ENCODE data around the gene CRYL1. TPM values are rescaled to one million over a fixed set of nuclear protein-coding genes. Genes with fewer than 3 reads are reported as not detected.

The CRYL1 gene
- total RNA-seq, 3 donors from 2014 or later: 27.5 to 68.3 (median 29.0) TPM

DNA sequence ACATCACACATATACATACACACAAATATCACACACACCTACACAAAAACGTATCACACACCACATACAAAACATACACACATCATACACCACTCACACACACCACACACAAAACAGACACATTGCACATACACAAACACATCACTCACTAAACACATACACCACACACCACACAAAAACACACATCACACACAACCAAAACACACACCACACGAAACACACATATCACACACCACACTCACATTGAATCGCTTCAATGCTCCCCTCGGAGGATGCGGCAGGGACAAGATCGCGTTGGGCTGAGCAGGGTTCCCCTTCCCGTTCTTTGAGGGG is 131.5 kb downstream of the CRYL1 start:
- Histone ChIP-seq H3K27me3 (no peaks in the 10 kb centered on the region), H3K4me1 (no peaks in the 10 kb centered on the region), H3K27ac (no peak overlapping the region), H3K36me3 (no peaks in the 10 kb centered on the region), H3K9me3 (no peaks in the 10 kb centered on the region), H3K4me3 (no peak overlapping the region)
- no peak for DNase-seq (ENCODE audit: low spot score in 2 of 2)
- TF ChIP-seq POLR2AphosphoS5 (IDR thresholded peaks at IDR 0.05) (no peak), POLR2A (IDR thresholded peaks at IDR 0.05) (no peak)
- TF ChIP-seq, protein P1, sequence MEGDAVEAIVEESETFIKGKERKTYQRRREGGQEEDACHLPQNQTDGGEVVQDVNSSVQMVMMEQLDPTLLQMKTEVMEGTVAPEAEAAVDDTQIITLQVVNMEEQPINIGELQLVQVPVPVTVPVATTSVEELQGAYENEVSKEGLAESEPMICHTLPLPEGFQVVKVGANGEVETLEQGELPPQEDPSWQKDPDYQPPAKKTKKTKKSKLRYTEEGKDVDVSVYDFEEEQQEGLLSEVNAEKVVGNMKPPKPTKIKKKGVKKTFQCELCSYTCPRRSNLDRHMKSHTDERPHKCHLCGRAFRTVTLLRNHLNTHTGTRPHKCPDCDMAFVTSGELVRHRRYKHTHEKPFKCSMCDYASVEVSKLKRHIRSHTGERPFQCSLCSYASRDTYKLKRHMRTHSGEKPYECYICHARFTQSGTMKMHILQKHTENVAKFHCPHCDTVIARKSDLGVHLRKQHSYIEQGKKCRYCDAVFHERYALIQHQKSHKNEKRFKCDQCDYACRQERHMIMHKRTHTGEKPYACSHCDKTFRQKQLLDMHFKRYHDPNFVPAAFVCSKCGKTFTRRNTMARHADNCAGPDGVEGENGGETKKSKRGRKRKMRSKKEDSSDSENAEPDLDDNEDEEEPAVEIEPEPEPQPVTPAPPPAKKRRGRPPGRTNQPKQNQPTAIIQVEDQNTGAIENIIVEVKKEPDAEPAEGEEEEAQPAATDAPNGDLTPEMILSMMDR (IDR thresholded peaks at IDR 0.05): no peak
- intact Hi-C loops (cut with DNase I; ENCODE audit: low total_unique reads): no loop called here

DNA sequence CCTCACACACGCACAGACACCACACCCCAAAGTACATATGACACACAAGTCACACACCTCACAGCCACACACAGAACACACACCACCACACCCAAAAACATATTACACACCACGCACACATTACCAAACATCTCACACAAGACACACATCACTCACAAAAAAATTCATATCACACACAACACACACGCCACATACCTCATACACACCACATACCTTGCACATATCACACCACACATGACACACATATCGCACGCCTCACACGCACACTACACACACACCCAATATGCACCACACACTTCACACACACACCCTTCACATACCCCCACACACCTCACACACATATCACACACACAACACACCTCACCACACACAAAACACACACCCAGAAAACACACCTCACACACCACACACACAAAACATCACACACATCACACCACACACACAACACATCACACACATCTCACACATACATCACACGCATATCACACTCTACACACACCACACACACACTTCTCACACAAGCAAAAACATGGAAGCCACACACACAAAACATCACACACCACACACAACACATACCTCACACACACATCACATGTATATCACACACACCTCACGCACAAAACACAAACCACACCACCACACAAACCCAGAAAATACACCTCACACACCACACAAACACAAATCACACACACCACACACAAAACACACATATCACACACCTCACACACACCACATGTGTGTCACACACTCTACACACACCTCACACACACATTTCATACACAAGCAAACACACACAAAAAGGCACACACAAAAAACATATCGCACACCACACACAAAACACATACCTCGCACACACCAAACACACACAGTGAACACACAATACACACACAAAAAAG is 132.1 kb downstream of the CRYL1 start:
- DNase-seq (ENCODE audit: low spot score in 2 of 2): no peak
- intact Hi-C loops (cut with DNase I; ENCODE audit: low total_unique reads): no loop called here
- H3K27ac ChIP-seq: no peak overlapping the region
- no peaks in the 10 kb centered on the region for H3K9me3 ChIP-seq
- no peaks in the 10 kb centered on the region for H3K4me1 ChIP-seq
- TF ChIP-seq POLR2AphosphoS5 (IDR thresholded peaks at IDR 0.05): no peak
- TF ChIP-seq POLR2A (IDR thresholded peaks at IDR 0.05): no peak
- TF ChIP-seq, protein P1 (IDR thresholded peaks at IDR 0.05): no peak
- no peak overlapping the region for H3K4me3 ChIP-seq
- no peaks in the 10 kb centered on the region for H3K27me3 ChIP-seq
- no peaks in the 10 kb centered on the region for H3K36me3 ChIP-seq

DNA sequence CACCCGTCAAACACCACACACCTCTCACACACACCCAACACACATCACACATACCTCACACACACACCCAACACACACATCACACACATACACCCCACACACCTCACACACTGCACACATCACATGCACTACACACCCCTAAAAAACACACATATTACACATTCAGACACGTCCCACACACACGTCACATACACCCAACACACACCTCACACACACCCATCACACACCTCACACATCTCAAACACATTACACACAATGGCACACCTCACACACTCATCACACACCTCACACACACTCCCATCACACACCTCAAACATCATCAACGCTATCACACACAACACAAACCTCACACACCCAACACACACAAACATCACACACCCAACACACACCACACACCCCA is 133.1 kb downstream of the CRYL1 start:
- Histone ChIP-seq H3K27me3 (no peaks in the 10 kb centered on the region), H3K4me1 (no peaks in the 10 kb centered on the region), H3K27ac (no peak overlapping the region), H3K4me3 (no peak overlapping the region), H3K9me3 (no peaks in the 10 kb centered on the region), H3K36me3 (no peaks in the 10 kb centered on the region)
- TF ChIP-seq, protein P1 (IDR thresholded peaks at IDR 0.05): no peak
- TF ChIP-seq POLR2A (IDR thresholded peaks at IDR 0.05) (no peak), POLR2AphosphoS5 (IDR thresholded peaks at IDR 0.05) (no peak)
- no peak for DNase-seq (ENCODE audit: low spot score in 2 of 2)
- intact Hi-C loops (cut with DNase I; ENCODE audit: low total_unique reads): no loop called here

DNA sequence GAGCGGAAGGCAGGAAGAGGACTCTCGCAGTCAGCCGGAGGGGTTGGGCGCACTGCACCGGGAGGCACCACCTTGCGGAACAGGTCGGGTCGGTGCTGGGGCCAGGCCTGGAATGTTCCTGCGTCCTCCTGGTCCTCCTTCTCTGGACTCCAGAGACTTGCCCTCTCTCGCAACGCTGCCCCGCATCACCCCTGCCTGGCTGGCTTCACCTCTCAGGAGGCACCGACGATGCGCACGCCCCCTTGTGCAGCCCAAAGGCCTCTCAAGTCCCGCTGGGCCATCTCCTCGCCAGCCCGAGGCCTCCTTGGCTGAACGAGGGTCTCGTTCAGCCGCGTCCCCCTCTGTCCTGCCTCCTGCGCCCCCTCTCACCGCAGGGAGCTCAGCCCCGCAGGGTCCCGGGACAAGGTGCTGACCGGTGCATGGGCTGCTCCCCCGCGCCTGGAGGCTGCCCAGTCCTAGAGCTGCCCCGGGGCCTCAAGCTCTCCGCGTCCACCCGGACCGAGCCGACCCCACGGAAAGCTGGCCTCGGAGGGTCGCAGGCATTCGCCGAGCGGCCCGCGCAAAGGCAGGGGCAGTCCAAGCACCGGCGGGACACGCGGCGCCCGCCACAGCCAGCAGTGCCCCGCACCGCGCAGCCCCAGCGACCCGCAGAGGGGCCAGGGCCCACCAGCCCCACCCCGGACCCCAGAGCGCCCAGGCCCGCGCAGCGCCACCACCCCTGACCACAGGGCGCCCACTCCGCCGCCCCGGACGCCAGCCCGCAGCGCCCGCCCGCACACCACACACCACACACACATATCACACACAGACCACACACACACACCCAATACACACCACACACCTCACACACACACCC is 133.8 kb downstream of the CRYL1 start:
- no peaks in the 10 kb centered on the region for H3K36me3 ChIP-seq
- DNase-seq (ENCODE audit: low spot score in 2 of 2): no peak
- H3K4me1 ChIP-seq: no peaks in the 10 kb centered on the region
- no peaks in the 10 kb centered on the region for H3K27me3 ChIP-seq
- H3K4me3 ChIP-seq: no peak overlapping the region
- no peak overlapping the region for H3K27ac ChIP-seq
- TF ChIP-seq POLR2AphosphoS5 (IDR thresholded peaks at IDR 0.05) (no peak), POLR2A (IDR thresholded peaks at IDR 0.05) (no peak)
- intact Hi-C loops (cut with DNase I; ENCODE audit: low total_unique reads): no loop called here
- no peaks in the 10 kb centered on the region for H3K9me3 ChIP-seq

DNA sequence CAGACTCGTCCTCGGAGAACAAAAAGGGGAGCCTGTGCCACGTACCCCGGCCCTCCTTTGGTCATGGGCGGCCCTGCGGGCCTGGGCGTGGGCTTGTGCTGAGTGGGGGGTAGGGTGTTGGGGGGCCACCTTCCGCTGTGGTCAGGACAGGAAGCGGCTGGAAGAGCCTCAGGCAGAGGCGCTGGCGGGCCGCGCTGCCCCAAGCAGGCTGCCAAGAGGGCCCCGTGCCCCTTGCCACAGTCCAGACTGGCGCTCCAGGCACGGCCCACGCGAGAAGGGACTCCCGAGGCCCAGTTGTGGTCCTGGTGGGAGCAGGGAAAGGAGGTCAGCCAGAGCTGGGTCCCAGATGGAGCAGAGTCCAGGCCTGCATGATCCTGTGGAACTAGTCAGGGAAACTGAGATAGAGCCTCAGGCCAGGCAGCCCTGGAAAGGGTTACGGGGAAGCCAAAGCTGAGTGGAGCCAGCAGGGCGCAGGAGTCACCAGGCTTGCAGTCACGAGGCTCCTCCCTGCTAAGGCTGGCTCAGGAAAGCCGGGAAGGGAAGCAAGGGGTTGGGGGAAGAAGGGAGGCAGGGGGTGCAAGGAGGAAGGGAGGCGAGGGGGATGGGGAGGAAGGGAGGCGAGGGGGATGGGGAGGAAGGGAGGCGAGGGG is 135.0 kb downstream of the CRYL1 start:
- no peaks in the 10 kb centered on the region for H3K9me3 ChIP-seq
- intact Hi-C loops (cut with DNase I; ENCODE audit: low total_unique reads): no loop called here
- H3K27ac ChIP-seq: no peak overlapping the region
- no peak for TF ChIP-seq POLR2A (IDR thresholded peaks at IDR 0.05)
- TF ChIP-seq POLR2AphosphoS5 (IDR thresholded peaks at IDR 0.05): no peak
- TF ChIP-seq, protein P1 (IDR thresholded peaks at IDR 0.05): no peak
- no peak for DNase-seq (ENCODE audit: low spot score in 2 of 2)
- no peaks in the 10 kb centered on the region for H3K36me3 ChIP-seq
- H3K27me3 ChIP-seq: no peaks in the 10 kb centered on the region
- no peak overlapping the region for H3K4me3 ChIP-seq
- H3K4me1 ChIP-seq: no peaks in the 10 kb centered on the region

Data from breast epithelium (tissue), 4 donors.